Breast epithelium (tissue), 3 donors: ENCODE data around the gene HSPB6.

ENCODE experiments used
- POLR2AphosphoS5 ChIP-seq, 3 donors: sonication (generic); formaldehyde crosslinking; IDR thresholded peaks; one replicate each; pipeline ENCODE4 v1.6.1; 2017; ENCODE audit warnings: antibody characterized with exemption in 3 of 3
- TF ChIP-seq, protein P1 (sequence below), 3 donors: fragments of 450-650 bp; IDR thresholded peaks; one replicate each; pipeline ENCODE4 v1.5.1; 2016 to 2017; ENCODE audit warnings: antibody characterized with exemption in 3 of 3, mild to moderate bottlenecking in 3 of 3, moderate library complexity in 3 of 3

DNA sequence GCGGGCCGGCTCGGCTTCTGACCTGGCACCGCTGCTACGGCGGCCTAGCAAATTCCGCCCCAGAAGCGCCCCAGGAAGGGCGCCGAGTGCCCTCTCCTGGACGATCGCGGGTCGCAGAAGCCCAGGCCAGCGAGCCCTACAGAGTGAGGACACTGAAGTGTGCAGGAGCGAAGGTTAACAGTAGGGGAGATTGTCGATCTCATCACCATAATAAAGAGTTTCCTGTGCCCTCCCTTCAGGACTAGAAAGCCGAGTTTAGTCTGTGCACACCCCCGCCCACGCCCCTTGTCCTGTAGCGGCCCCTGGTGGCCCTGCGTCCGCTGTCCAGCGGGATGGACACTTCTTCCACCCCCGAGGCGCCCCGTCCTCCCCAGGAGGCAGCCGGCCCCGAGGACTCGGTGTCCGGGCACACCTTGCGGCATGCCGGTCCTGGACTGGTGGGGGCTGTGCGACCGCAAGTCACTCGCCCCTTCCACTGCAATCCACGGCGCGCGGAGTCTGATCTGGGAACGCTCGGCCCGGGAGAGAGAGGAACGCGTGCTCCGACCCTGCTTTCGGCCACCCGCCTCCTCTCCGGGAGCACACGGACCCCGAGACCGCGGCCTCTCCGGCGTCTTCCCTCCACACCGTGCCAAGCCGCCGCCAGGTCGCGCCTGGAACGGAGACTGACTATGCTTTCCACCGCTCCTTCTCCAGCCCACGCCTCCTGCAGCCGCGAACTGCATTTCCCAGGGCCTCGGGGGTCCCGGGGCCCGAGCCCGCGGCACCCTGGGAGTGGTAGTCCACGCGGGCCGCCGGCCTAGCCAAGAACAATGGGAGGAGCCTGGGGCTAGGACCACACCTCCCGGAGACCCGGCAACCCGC is 39.8 kb downstream of the HSPB6 start:
- TF ChIP-seq POLR2AphosphoS5 (IDR thresholded peaks at IDR 0.05) = peak in 1 of 3 donors; percentile 18
- TF ChIP-seq, protein P1, sequence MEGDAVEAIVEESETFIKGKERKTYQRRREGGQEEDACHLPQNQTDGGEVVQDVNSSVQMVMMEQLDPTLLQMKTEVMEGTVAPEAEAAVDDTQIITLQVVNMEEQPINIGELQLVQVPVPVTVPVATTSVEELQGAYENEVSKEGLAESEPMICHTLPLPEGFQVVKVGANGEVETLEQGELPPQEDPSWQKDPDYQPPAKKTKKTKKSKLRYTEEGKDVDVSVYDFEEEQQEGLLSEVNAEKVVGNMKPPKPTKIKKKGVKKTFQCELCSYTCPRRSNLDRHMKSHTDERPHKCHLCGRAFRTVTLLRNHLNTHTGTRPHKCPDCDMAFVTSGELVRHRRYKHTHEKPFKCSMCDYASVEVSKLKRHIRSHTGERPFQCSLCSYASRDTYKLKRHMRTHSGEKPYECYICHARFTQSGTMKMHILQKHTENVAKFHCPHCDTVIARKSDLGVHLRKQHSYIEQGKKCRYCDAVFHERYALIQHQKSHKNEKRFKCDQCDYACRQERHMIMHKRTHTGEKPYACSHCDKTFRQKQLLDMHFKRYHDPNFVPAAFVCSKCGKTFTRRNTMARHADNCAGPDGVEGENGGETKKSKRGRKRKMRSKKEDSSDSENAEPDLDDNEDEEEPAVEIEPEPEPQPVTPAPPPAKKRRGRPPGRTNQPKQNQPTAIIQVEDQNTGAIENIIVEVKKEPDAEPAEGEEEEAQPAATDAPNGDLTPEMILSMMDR (IDR thresholded peaks at IDR 0.05) = peak; percentile 43 to 90 (median 86)
